IPS-11a (cell line): Measurements from ENCODE around the gene AKR1C3.
"Not testable (repeated sequence)": the region's sequence is repeated elsewhere in the genome, so short reads cannot be mapped to it uniquely, and the experiment has no call there.

Source experiments
- H3K4me3 ChIP-seq: one replicate; pipeline ENCODE4 v1.5.1; 2013; ENCODE audit warnings: low read depth, low read length, control low read depth

Gene AKR1C3

DNA sequence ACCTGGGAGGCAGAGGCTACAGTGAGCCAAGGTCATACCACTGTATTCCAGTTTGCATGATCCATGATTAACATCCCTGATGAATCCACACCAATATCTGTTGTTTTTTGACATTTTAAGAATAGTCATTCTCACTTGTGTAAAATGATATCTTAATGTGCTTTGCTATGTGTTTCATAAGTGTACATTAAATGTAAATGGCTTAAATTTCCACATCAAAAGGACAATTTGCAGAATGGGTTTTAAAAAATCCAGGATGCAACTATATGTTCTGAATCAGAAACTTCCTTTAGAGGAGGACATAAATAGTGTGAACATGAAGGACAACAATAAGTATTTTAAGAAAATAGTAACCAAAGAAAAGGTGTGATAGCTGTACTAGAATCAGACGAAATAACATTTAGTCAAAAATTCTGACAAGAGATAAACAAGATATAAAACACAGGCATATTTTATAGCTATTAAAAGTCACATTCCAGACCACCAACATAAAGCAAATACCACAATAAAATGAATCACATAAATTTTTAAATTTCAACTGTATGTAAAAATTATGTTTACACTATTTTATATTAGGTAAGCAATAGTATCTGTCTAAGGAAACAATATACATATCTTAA, 42.4 kb downstream of the AKR1C3 start:
- no peak overlapping the region for H3K4me3 ChIP-seq

DNA sequence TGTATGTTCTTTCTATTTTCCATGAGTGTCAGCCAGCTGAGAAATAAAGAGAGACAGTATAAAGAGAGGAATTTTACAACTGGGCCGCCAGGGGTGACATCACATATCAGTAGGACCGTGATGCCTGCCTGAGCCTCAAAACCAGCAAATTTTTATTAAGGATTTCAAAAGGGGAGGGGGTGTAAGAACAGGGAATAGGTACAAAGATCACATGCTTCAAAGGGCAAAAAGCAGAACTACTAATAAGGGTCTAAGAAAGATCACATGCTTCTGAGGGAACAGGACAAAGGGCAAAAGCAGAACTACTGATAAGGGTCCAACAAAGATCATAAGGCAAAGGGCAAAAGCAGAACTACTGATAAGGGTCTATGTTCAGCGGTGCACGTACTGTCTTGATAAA, 43.5 kb downstream of the AKR1C3 start:
- H3K4me3 ChIP-seq, result not testable (repeated sequence)

DNA sequence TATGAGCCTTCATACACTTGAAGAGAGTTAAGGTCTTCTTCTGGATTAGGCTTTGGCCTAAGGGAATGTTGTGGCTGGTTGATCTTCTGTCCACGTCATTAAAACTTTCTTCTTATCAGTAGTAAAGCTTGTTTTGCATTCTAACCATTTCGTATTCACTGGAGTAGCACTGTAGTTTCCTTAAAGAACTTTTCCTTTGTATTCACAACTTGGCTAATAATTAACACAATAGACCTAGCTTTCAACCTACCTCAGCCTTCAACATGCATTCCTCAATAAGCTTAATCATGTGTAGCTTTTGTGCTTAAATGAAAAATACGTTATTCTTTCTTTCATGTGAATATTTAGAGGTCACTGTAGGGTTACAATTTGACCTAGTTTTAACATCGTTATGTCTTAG, 48.0 kb downstream of the AKR1C3 start:
- no peak overlapping the region for H3K4me3 ChIP-seq

- no peak overlapping the region for H3K4me3 ChIP-seq
Observed at GRCh38 chr10:5143137-5143536, 48.9 kb downstream of the AKR1C3 start.

DNA sequence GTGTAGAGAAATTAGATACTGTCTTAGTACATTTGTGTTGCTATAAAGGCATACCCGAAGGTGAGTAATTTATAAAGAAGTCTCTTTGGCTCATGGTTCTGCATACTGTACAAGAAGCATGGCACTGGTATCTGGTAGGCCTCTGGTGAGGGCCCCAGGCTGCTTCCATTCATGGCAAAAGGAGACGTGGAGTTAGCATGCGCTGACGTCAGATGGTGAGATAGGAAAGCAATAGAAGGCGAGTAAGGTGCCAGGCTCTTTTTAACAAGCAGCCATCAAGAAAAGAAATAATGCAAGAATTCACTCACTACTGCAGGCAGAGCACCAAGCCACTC, 52.7 kb downstream of the AKR1C3 start:
- H3K4me3 ChIP-seq, result no peak overlapping the region

DNA sequence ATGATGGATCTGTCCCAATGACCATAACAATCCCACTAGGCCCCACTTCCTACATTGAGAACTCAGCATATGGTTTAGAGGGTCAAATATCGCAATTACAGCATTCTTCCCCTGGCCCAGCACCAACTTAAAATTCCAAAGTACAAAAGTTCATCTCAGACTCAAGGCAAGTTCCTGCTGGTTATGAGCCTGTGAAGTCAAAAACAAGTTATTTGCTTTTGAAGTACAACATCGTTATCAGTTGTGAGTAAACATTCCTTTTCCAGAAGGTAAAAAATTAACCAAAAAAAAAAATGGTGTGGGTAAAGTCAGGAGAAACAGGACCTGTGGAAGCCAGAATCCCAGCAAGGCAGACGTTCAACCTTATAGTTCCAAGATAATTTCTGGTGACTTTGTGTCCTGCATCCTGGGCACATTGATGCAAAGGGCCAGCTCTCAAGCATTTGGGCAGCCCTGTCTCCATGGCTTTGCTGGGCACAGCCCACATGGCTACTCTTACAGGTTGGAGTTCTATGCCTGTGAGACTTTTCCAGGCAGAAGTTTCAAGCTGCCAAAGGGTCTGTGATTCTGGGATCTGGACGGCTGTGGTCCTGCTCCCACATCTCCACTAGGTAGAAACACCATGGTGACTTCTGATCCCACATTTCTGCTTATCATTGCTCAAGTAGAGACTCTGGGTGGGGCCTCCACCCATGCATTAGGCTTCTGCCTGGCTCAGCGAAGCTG, 53.2 kb downstream of the AKR1C3 start:
- H3K4me3 ChIP-seq, result no peak overlapping the region

DNA sequence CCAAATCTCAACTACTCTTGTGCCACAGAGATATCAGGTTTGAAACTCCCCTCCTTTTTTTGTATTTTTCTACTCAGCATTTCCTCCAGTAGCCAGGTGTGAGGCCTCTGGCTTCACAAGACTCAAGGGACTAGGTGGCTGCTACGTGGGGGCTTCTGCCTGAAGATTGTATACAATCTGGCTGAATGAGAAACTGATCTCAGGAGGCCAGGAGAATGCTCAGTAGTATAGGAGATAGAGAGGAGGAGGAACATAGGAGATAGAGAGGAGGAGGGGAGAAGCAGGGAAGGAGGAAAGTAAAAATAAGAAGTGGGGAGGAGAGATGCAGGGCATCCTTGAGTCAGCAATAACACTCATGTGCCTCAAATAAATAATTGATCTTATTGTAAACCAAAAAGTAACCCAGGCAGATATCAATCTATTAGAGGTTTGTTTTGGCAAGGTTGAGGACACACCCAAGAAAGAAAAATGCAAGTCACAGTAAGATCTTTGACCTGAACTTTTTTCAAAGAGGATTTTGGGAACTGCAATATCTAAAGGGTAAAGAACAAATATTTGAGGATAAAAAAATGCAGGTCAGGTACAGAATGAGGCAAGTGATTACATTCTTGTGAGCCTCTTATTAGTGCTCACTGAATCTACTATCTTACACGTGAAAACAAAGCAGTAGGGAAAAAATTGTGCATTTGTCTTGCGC, 53.9 kb downstream of the AKR1C3 start:
- H3K4me3 ChIP-seq, result no peak overlapping the region

GRCh38 chr10:5148678-5149032, 54.4 kb downstream of the AKR1C3 start:
- no peak overlapping the region for H3K4me3 ChIP-seq

DNA sequence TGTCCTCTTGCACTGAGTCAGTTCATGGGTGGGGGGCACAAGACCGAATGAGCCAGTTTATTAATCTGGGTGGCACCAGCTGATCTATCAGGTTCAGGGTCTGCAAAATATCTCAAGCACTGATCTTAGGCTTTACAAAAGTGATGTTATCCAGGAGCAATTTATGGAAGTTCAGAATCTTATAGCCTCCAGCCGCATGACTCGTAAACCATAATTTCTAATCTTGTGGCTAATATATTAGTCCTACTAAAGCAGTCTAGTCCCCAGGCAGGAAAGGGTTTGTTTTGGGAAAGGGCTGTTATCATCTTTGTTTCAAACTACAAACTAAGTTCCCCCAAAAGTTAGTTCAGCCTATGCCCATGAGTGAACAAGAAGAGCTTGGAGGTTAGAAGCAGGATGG, 56.9 kb downstream of the AKR1C3 start:
- no peak overlapping the region for H3K4me3 ChIP-seq

DNA sequence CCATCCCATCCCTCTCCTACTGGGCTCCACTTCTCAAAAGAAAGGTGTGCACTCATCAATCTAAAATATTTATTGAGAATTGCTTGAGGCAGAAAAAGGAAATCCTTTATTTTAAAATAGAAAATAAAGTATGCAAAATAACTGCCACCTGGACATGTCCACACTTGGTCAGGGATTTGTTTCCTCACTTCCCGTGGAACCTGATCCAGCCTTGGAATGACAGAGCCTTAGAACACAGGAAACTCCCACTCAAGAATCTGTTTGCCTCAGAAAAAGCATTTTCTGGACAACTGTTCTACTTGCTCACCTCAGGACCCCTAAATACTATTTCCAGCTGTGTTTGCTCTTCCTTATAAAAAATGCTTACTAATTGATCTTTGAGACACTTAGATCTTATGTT, 61.7 kb downstream of the AKR1C3 start:
- no peak overlapping the region for H3K4me3 ChIP-seq
